HG03432 (cell line): ENCODE results near the gene SUGP2.

Experiments used
- ATAC-seq: cut with Tn5 transposase; IDR thresholded peaks from one replicate; pipeline ENCODE4 v1.9.1; 2021; ENCODE audit warnings: mild to moderate bottlenecking, moderate library complexity; ENCODE audit not compliant: unreplicated experiment

Gene SUGP2

GRCh38 chr19:18993115-18993514 is 40.2 kb downstream of the SUGP2 start:
- no peak for ATAC-seq

- no peak for ATAC-seq
Measured at GRCh38 chr19:18992696-18993095, 40.6 kb downstream of the SUGP2 start.

GRCh38 chr19:18991468-18991867 is 41.8 kb downstream of the SUGP2 start:
- ATAC-seq, result no peak

GRCh38 chr19:18991006-18991405 is 42.3 kb downstream of the SUGP2 start:
- no peak for ATAC-seq

- no peak for ATAC-seq
Measured at GRCh38 chr19:18990128-18990708, 43.1 kb downstream of the SUGP2 start.

- ATAC-seq, result no peak
Measured at GRCh38 chr19:18989316-18989715, 44.0 kb downstream of the SUGP2 start.

GRCh38 chr19:18987456-18987855 is 45.9 kb downstream of the SUGP2 start:
- no peak for ATAC-seq

- ATAC-seq, result no peak
Measured at GRCh38 chr19:18985257-18985656, 48.1 kb downstream of the SUGP2 start.

GRCh38 chr19:18984251-18984650 is 49.1 kb downstream of the SUGP2 start:
- no peak for ATAC-seq

GRCh38 chr19:18982669-18983068 is 50.6 kb downstream of the SUGP2 start:
- no peak for ATAC-seq

- ATAC-seq, result no peak
Measured at GRCh38 chr19:18980432-18981020, 52.8 kb downstream of the SUGP2 start.

GRCh38 chr19:18978616-18979015 is 54.7 kb downstream of the SUGP2 start:
- no peak for ATAC-seq

- no peak for ATAC-seq
Measured at GRCh38 chr19:18975869-18976268, 57.4 kb downstream of the SUGP2 start.

- ATAC-seq, result no peak
Measured at GRCh38 chr19:18975011-18975410, 58.3 kb downstream of the SUGP2 start.

GRCh38 chr19:18972851-18973250 is 60.5 kb downstream of the SUGP2 start:
- ATAC-seq, result no peak

- no peak for ATAC-seq
Measured at GRCh38 chr19:18972301-18972811, 61.0 kb downstream of the SUGP2 start.

GRCh38 chr19:18969931-18970659 is 63.2 kb downstream of the SUGP2 start:
- ATAC-seq, result no peak

- ATAC-seq, result no peak
Measured at GRCh38 chr19:18967358-18968146, 65.8 kb downstream of the SUGP2 start.

- no peak for ATAC-seq
Measured at GRCh38 chr19:18966307-18966706, 67.0 kb downstream of the SUGP2 start.

GRCh38 chr19:18964121-18964520 is 69.2 kb downstream of the SUGP2 start:
- ATAC-seq, result no peak
